Measurements from ENCODE around the gene AGBL4.

AGBL4 gene

GRCh38 chr1:49052102-49052501 is 971.7 kb downstream of the AGBL4 start:
- in situ Hi-C loops (cut with HindIII; ENCODE audit: low sequenced_read_pairs), result no loop called here
- no peak overlapping the region for H3K4me3 ChIP-seq (ENCODE audit: low read depth, low read length)
- TF ChIP-seq, protein P1, sequence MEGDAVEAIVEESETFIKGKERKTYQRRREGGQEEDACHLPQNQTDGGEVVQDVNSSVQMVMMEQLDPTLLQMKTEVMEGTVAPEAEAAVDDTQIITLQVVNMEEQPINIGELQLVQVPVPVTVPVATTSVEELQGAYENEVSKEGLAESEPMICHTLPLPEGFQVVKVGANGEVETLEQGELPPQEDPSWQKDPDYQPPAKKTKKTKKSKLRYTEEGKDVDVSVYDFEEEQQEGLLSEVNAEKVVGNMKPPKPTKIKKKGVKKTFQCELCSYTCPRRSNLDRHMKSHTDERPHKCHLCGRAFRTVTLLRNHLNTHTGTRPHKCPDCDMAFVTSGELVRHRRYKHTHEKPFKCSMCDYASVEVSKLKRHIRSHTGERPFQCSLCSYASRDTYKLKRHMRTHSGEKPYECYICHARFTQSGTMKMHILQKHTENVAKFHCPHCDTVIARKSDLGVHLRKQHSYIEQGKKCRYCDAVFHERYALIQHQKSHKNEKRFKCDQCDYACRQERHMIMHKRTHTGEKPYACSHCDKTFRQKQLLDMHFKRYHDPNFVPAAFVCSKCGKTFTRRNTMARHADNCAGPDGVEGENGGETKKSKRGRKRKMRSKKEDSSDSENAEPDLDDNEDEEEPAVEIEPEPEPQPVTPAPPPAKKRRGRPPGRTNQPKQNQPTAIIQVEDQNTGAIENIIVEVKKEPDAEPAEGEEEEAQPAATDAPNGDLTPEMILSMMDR (IDR thresholded peaks at IDR 0.05; ENCODE audit: low read depth, low read length), result no peak
- no peak for DNase-seq (ENCODE audit: low read depth, low spot score)

- in situ Hi-C loops (cut with HindIII; ENCODE audit: low sequenced_read_pairs), result no loop called here
- DNase-seq (ENCODE audit: low read depth, low spot score), result no peak
- TF ChIP-seq, protein P1 (IDR thresholded peaks at IDR 0.05; ENCODE audit: low read depth, low read length), result no peak
- H3K4me3 ChIP-seq (ENCODE audit: low read depth, low read length), result no peak overlapping the region
Observed at GRCh38 chr1:49051647-49052046, 972.1 kb downstream of the AGBL4 start.

DNA sequence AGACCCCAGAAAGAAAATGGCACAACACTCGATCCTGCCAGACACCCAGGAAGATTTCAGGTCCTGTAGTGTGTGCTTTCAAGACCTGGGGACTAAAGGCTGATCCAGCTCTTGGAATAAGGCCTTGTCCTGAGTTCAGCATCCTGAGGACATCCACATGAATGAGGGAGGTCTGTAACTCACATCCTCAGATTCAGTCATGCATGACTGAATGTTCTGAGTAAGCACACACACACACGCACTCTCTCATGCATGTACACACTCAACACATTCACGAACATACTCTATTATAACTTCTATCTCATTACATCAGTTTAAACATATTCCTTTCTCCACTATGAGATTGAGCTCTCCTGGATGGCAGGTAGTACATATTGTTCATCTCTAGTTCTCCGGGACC is 973.7 kb downstream of the AGBL4 start:
- no peak for DNase-seq (ENCODE audit: low read depth, low spot score)
- no peak overlapping the region for H3K4me3 ChIP-seq (ENCODE audit: low read depth, low read length)
- in situ Hi-C loops (cut with HindIII; ENCODE audit: low sequenced_read_pairs), result no loop called here
- TF ChIP-seq, protein P1 (IDR thresholded peaks at IDR 0.05; ENCODE audit: low read depth, low read length), result no peak

DNA sequence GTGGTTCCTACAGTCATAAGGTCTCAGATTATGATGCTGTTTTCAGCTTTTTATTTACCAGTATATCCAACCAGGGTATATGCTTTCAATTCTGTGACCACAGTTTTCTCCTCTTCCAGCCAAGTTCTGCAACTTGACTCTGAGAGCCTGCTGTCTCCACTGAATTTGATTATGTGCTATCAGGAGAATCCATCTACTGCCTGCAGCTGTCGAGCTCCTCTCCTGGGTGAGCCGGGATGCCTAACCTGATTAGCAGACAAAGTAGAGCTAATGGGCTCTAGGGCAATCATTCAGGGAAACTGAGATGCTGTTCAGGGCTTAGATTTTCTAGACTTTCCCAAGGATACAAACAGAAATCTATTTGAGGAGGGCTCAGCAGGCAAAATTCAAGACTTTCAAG is 975.6 kb downstream of the AGBL4 start:
- in situ Hi-C loops (cut with HindIII; ENCODE audit: low sequenced_read_pairs), result no loop called here
- TF ChIP-seq, protein P1 (IDR thresholded peaks at IDR 0.05; ENCODE audit: low read depth, low read length), result no peak
- no peak overlapping the region for H3K4me3 ChIP-seq (ENCODE audit: low read depth, low read length)
- DNase-seq (ENCODE audit: low read depth, low spot score), result no peak

GRCh38 chr1:49046305-49046704 is 977.4 kb downstream of the AGBL4 start:
- no peak overlapping the region for H3K4me3 ChIP-seq (ENCODE audit: low read depth, low read length)
- TF ChIP-seq, protein P1 (IDR thresholded peaks at IDR 0.05; ENCODE audit: low read depth, low read length), result no peak
- in situ Hi-C loops (cut with HindIII; ENCODE audit: low sequenced_read_pairs), result no loop called here
- no peak for DNase-seq (ENCODE audit: low read depth, low spot score)

DNA sequence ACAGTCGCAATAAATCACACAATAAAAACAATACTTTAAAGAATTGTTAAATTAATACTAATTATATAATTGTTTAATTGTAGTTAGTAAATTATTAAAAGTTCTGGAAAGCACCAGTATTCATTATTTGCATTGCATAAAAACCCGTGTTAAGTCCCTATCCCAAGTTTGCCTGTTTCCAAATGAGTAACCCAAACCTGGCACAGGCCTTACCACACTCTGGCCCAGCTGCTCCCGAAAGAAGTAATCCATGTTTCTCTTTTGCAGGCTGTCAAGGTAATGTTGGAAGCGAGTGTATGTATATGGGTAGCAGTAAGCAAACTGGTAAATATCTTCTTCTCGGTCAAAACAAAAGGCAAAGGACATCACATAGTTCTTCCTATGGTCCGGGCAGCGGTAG is 978.4 kb downstream of the AGBL4 start:
- DNase-seq (ENCODE audit: low read depth, low spot score), result no peak
- TF ChIP-seq, protein P1 (IDR thresholded peaks at IDR 0.05; ENCODE audit: low read depth, low read length), result no peak
- in situ Hi-C loops (cut with HindIII; ENCODE audit: low sequenced_read_pairs), result no loop called here
- no peak overlapping the region for H3K4me3 ChIP-seq (ENCODE audit: low read depth, low read length)

- no peak for DNase-seq (ENCODE audit: low read depth, low spot score)
- no peak overlapping the region for H3K4me3 ChIP-seq (ENCODE audit: low read depth, low read length)
- in situ Hi-C loops (cut with HindIII; ENCODE audit: low sequenced_read_pairs), result no loop called here
- TF ChIP-seq, protein P1 (IDR thresholded peaks at IDR 0.05; ENCODE audit: low read depth, low read length), result no peak
Observed at GRCh38 chr1:49036700-49037099, 987.1 kb downstream of the AGBL4 start.
